ENCODE results near the gene GARNL3. TPM values are rescaled to one million over a fixed set of nuclear protein-coding genes. Genes with fewer than 3 reads are reported as not detected.

Gene GARNL3
- total RNA-seq, 4 donors from 2014 or later = 12.3 to 78.4 (median 23.7) TPM

DNA sequence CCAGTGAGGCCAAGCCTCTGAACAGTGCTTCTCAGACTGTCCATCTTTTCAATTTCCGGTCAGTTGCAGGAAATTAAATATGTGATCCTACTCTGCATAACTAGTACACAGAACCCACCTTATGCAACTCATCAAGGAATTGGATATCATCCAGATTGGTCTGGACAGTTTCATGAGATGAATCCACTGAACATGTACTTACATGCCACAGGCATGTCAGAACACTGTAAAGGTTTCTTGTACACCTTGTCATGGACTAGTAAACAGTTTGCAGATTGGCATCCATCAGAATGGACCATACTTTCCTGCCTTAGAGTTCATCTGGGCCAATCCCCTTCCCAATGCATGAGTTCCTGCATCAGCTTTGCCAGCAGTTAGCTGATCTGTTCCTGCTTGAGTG, 30.4 kb downstream of the GARNL3 start:
- Histone ChIP-seq H3K27ac (no peak overlapping the region), H3K4me3 (no peak overlapping the region), H3K36me3 (no peaks in the 10 kb centered on the region), H3K9me3 (no peaks in the 10 kb centered on the region), H3K4me1 (no peaks in the 10 kb centered on the region), H3K27me3 (no peaks in the 10 kb centered on the region)
- TF ChIP-seq CTCF (IDR thresholded peaks at IDR 0.05) (no peak), POLR2A (IDR thresholded peaks at IDR 0.05) (no peak)
- DNase-seq = no peak

DNA sequence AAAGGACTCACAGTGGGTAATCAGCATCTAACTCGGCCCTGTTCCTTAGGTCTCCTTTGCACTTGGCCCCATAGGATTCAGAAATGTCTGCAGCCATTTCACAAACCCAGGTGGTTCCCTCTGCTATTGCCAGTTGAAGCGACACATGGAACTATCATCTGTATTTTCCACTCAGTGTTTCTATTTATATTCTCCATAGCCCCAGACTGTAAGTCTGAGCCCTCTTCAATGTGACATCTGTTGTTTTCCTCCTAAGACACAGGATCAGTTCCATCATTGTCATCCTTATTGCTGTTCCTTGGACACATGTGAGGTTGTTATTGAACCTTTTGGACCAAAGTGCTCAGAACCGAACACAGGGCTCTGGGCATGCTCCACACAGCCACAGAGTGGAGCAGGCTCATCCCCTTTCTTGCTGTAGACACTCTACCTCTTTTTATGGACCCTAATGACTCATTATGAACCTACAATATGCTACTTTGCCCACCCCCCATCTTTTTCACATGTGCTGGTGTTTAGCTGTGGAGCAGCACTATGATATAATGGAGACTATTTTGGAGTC, 36.4 kb downstream of the GARNL3 start:
- Histone ChIP-seq H3K4me1 (no peaks in the 10 kb centered on the region), H3K4me3 (no peak overlapping the region), H3K36me3 (no peaks in the 10 kb centered on the region), H3K27me3 (no peaks in the 10 kb centered on the region), H3K9me3 (no peaks in the 10 kb centered on the region), H3K27ac (no peak overlapping the region)
- DNase-seq = no peak
- TF ChIP-seq CTCF (IDR thresholded peaks at IDR 0.05) = no peak
- no peak for TF ChIP-seq POLR2A (IDR thresholded peaks at IDR 0.05)

DNA sequence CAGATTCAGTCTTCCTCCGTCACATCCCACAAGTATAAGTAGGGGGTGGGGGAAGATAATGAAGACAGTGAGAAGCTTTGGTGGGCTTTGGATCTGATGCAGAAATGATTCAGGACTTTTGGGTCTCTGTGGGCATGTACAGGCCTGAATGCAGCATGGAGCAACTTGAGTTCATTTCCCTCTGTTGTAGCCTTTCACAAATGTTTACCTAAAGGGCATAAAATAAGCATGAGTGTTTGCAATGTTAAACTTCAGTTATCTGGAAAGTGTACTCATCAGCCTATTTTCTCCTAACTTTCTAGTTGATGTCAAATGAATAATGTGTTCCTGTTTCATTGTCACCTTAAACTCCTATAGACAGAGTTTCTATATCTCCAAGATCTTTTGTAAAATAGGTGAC, 39.3 kb downstream of the GARNL3 start:
- TF ChIP-seq POLR2A (IDR thresholded peaks at IDR 0.05) (no peak), CTCF (IDR thresholded peaks at IDR 0.05) (no peak)
- no peak overlapping the region for H3K4me3 ChIP-seq
- H3K4me1 ChIP-seq = no peaks in the 10 kb centered on the region
- H3K27me3 ChIP-seq = no peaks in the 10 kb centered on the region
- H3K9me3 ChIP-seq = no peaks in the 10 kb centered on the region
- DNase-seq = no peak
- no peak overlapping the region for H3K27ac ChIP-seq
- no peaks in the 10 kb centered on the region for H3K36me3 ChIP-seq

DNA sequence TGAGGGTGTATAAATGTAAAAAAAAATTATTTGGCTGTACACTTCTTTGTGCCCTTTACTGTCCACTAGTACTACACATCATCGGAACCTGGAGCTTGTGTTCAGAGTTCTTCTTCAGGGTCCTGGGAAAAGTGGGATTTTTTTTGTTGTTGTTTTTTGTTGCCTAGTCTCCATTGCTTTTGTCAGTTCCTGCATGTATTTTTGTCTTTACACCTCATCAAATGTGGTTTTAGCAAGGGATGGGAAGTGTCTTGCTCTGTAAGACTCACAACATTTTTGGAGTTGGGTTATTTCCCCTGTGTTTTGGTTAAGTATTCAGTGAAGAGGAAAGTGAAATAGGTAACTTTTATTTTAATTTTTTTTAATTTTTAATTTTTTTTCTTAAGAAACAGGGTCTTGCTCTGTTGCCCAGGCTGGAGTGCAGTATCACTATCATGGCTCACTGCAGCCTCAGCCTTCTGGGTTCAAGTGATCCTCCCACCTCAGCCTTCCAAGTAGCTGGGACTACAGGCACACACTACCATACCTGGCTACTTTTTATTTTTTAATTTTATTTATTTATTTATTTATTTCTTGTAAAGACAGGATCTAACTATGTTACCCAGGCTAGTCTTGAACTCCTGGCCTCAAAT, 40.7 kb downstream of the GARNL3 start:
- Histone ChIP-seq H3K27me3 (no peaks in the 10 kb centered on the region), H3K9me3 (no peaks in the 10 kb centered on the region), H3K36me3 (no peaks in the 10 kb centered on the region), H3K4me3 (no peak overlapping the region), H3K4me1 (no peaks in the 10 kb centered on the region), H3K27ac (no peak overlapping the region)
- no peak for DNase-seq
- TF ChIP-seq POLR2A (IDR thresholded peaks at IDR 0.05) = no peak
- no peak for TF ChIP-seq CTCF (IDR thresholded peaks at IDR 0.05)

DNA sequence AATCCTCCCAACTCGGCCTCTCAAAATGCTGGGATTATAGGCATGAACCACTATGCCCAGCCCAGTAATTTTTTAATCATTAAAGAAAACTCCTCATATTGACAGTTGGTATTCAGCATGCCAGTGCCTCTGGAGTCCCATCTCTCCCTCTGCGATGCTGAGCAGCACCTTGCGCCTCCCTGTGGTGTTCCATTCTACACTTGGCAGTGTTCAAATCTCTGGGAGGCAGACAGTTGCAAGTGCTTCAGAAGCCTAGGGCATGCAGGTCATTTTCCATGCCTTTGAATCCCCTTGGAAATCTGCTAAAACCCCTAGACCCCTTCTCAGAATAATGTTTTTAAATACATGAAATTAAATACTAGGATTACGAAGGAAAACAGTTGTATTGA, 41.3 kb downstream of the GARNL3 start:
- Histone ChIP-seq H3K36me3 (no peaks in the 10 kb centered on the region), H3K4me1 (no peaks in the 10 kb centered on the region), H3K27me3 (no peaks in the 10 kb centered on the region)

More for the DNA sequence above, 41.3 kb downstream of the GARNL3 start:
- Histone ChIP-seq H3K4me3 (no peak overlapping the region), H3K9me3 (no peaks in the 10 kb centered on the region), H3K27ac (no peak overlapping the region)
- DNase-seq = no peak
- TF ChIP-seq POLR2A (IDR thresholded peaks at IDR 0.05) = no peak
- TF ChIP-seq CTCF (IDR thresholded peaks at IDR 0.05) = no peak
